Adrenal gland (tissue), 12 donors: Measurements from ENCODE around the gene LRRC4C. TPM values are rescaled to one million over a fixed set of nuclear protein-coding genes. Genes with fewer than 3 reads are reported as not detected.

ENCODE experiments used
- DNase-seq, 7 donors: peaks; one replicate each; pipeline ENCODE4 v3.0.0-alpha.2; 2019 to 2020
- H3K27ac ChIP-seq, 5 donors: fragments of 200-600 bp; sonication (generic) in 4 of 5; 1 replicate in 3 of 5; 2 replicates in 2 of 5; pipeline versions ENCODE4 v1.5.1 to v1.8.0; 2016 to 2020; ENCODE audit warnings: mild to moderate bottlenecking in 1 of 5
- H3K27me3 ChIP-seq: fragments of 200-600 bp; 2 replicates; pipeline ENCODE4 v1.8.0; 2021
- H3K36me3 ChIP-seq, 2 donors: fragments of 200-600 bp; replicated peaks in 1 of 2; 1 replicate in 1 of 2; 2 replicates in 1 of 2; pipeline versions ENCODE4 v1.5.1 to v1.8.0; 2018 to 2022
- H3K4me1 ChIP-seq, 2 donors: fragments of 200-600 bp; replicated peaks in 1 of 2; 1 replicate in 1 of 2; 2 replicates in 1 of 2; pipeline versions ENCODE4 v1.5.1 to v1.8.0; 2018 to 2021
- H3K4me3 ChIP-seq, 4 donors: fragments of 200-600 bp; sonication (generic) in 3 of 4; one replicate each; pipeline ENCODE4 v1.5.1; 2016 to 2018
- H3K9me3 ChIP-seq, 3 donors: fragments of 200-600 bp; sonication (generic) in 1 of 3; replicated peaks in 1 of 3; 1 replicate in 2 of 3; 2 replicates in 1 of 3; pipeline versions ENCODE4 v1.5.1 to v1.8.0; 2016 to 2021
- CTCF ChIP-seq, 6 experiments: fragments of 450-650 bp in 4 of 6; fragments of 200-600 bp in 2 of 6; sonication (generic) in 1 of 6; IDR thresholded peaks; 1 replicate in 5 of 6; 2 replicates in 1 of 6; pipeline versions ENCODE4 v1.5.1 to v1.8.0; 2016 to 2021; ENCODE audit warnings: antibody characterized with exemption in 6 of 6, mild to moderate bottlenecking in 2 of 6, moderate library complexity in 1 of 6
- POLR2A ChIP-seq, 2 donors: fragments of 450-650 bp; IDR thresholded peaks; one replicate each; pipeline ENCODE4 v1.6.1; 2017; ENCODE audit warnings: antibody characterized with exemption in 2 of 2, mild to moderate bottlenecking in 2 of 2, moderate library complexity in 1 of 2
- WGBS, 4 donors: extraction: QIAGEN DNeasy Blood & Tissue Kit in 2 of 4; methylation state at CpG; one replicate each; pipeline versions ENCODE4 v1.1.5 to v1.1.7; 2013 to 2017; 5-methylcytosine and 5-hydroxymethylcytosine counted together
- intact Hi-C, 2 donors: fragments of 100-400 bp; cut with DNase I; formaldehyde crosslinking; loops; one replicate each; pipeline versions ENCODE4 v1.14.1 to v1.15.0; 2022 to 2023
- polyA plus RNA-seq, 3 donors: library from polyadenylated mRNA; stranded (reverse); fragments of 200-250 nt in 2 of 3; fragments of 350-450 nt in 1 of 3; fragmentation: Illumina TruSeq in 1 of 3; extraction: RNeasy Lipid Tissue Mini Kit (QIAGEN cat#74804) in 1 of 3; gene quantifications; one replicate each; pipeline ENCODE4 v1.2.3, GENCODE V29; 2013 to 2014
- total RNA-seq, 9 donors: library from RNA; depleted of rRNA in 4 of 9; stranded (reverse); fragments of >200 nt in 4 of 9; fragments of 120-200 nt in 1 of 9; fragmentation: NEBNext Ultra II Directional in 1 of 9; extraction: Animal tissue kit (Norgen Biotek cat#: 25700) in 1 of 9; gene quantifications; one replicate each; pipeline versions ENCODE4 v1.1.0 to v1.2.4, GENCODE V29; 2013 to 2023
- donor health status: healthy with polysubstance abuse.
- donor health status: Bipolar disorder and iron deficiency.
- donor health status: DM: yes; HTN: yes; CAD: no.
- donor health status: DM: no; HTN: no; CAD: no.
- donor health status: DM: no; HTN: no; CAD: no.
- donor health status: DM: yes; HTN: yes; CAD: no.

The LRRC4C gene
- total and polyA plus RNA-seq, 12 donors = 1.0 to 10.6 (median 5.5) TPM

DNA sequence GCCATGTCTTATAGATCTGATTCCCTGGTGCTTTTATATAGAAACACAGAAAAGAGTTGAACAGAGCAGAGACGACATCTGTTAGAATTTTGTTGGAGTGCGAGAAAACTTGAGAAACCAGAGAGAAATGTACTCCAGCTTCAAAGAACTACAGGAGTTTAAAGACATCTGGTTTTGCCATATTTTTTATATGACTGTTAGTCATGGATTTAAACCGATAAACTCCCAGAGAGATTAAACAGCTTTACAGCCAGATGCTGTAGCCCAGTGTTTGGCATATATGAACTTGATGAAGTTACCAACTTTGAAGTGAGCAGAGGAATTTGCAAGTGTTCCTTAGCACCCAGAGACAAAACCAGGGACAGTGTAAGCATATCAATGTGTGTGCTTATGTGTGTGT, 1083.1 kb downstream of the LRRC4C start:
- 81 to 89% (median 87%) methylated on average over 3 of the region's 3 CpGs for WGBS, 4 donors
- intact Hi-C loops = no loop called here
- TF ChIP-seq CTCF (IDR thresholded peaks at IDR 0.05) (no peak), POLR2A (IDR thresholded peaks at IDR 0.05) (no peak)

GRCh38 chr11:40370821-40371616, 1088.4 kb downstream of the LRRC4C start:
- no peaks in the 10 kb centered on the region for H3K9me3 ChIP-seq
- no peak for TF ChIP-seq CTCF (IDR thresholded peaks at IDR 0.05)
- no peak for TF ChIP-seq POLR2A (IDR thresholded peaks at IDR 0.05)
- no peak overlapping the region for H3K4me3 ChIP-seq
- no peak for DNase-seq
- intact Hi-C loops = no loop called here
- WGBS, 4 donors = 72 to 81% (median 77%) methylated on average over 5 of the region's 5 CpGs
- H3K4me1 ChIP-seq = no peaks in the 10 kb centered on the region
- no peak overlapping the region for H3K27ac ChIP-seq
- no peaks in the 10 kb centered on the region for H3K36me3 ChIP-seq
- no peaks in the 10 kb centered on the region for H3K27me3 ChIP-seq

More for the DNA sequence above, 1083.1 kb downstream of the LRRC4C start:
- Histone ChIP-seq H3K36me3 (no peaks in the 10 kb centered on the region), H3K4me1 (no peaks in the 10 kb centered on the region), H3K27me3 (no peaks in the 10 kb centered on the region), H3K27ac (no peak overlapping the region), H3K9me3 (no peaks in the 10 kb centered on the region), H3K4me3 (no peak overlapping the region)
- no peak for DNase-seq

DNA sequence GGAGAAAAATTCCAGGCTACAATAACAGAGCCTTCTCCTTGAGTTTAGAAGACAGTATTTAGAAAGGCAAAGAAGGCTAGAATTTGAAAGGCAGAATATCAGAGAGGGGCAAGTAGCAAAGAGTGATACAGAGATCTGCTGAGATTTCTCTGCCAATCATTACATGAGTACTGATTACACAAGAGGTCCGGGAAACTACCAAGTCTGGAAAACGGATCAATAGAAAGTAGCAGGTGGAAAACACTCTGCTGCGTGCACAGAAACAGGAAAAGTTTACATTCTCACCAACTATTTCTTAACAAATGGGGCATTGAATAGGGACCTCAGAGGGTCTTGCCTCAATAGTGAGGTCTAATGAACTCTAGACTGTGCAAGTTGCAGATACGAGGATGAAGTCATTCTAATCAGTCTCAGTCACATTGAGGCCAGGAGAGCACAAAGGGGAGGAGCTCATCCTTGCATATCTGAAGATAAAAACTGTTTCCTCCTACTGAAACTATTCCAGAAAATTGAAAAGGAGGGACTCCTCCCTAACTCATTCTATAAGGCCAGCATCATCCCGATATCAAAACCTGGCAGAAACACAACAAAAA, 1099.2 kb downstream of the LRRC4C start:
- Histone ChIP-seq H3K36me3 (no peaks in the 10 kb centered on the region), H3K4me3 (no peak overlapping the region), H3K27me3 (no peaks in the 10 kb centered on the region), H3K4me1 (no peaks in the 10 kb centered on the region), H3K9me3 (no peaks in the 10 kb centered on the region), H3K27ac (no peak overlapping the region)
- 75 to 85% (median 81%) methylated on average over 5 of the region's 5 CpGs for WGBS, 4 donors
- no peak for DNase-seq
- no peak for TF ChIP-seq CTCF (IDR thresholded peaks at IDR 0.05)
- no peak for TF ChIP-seq POLR2A (IDR thresholded peaks at IDR 0.05)
- intact Hi-C loops = no loop called here

DNA sequence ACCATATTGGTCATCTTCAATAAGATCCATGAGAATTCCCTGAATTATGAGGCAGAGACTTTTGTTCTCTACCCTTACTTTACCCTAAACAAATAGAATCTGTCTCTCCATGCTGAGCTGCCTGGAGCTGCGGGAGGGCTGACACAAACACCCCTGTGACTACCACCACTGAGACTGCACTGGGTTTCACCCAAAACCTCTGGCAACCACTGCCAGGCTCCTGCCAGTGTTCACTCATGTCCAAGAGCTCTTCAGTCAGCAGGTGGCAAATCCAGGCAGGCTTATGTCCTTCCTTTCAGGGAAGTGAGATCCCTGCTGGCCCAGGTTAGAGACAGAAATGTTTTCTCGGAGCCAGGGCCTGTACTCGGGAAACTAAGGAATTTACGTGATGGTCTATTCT, 1105.3 kb downstream of the LRRC4C start:
- no peaks in the 10 kb centered on the region for H3K4me1 ChIP-seq
- 85 to 95% (median 95%) methylated on average over 3 to 4 of the region's 4 CpGs for WGBS, 4 donors
- no peaks in the 10 kb centered on the region for H3K9me3 ChIP-seq
- intact Hi-C loops = no loop called here
- DNase-seq = no peak
- H3K4me3 ChIP-seq = no peak overlapping the region
- no peaks in the 10 kb centered on the region for H3K36me3 ChIP-seq
- TF ChIP-seq CTCF (IDR thresholded peaks at IDR 0.05) = no peak
- no peak for TF ChIP-seq POLR2A (IDR thresholded peaks at IDR 0.05)
- H3K27me3 ChIP-seq = no peaks in the 10 kb centered on the region
- H3K27ac ChIP-seq = no peak overlapping the region
